ENCODE data around the gene EVL. TPM values are rescaled to one million over a fixed set of nuclear protein-coding genes. Genes with fewer than 3 reads are reported as not detected.

EVL gene
- total RNA-seq, 1 donor from 2014 or later, result 69.2 TPM

- no peak for TF ChIP-seq CTCF (conservative IDR thresholded peaks at IDR 0.05; ENCODE audit: low read depth, low read length)
- no peak overlapping the region for H3K4me3 ChIP-seq (ENCODE audit: low read depth, low read length)
- no peak for DNase-seq (ENCODE audit: low read depth)
Observed at GRCh38 chr14:100140452-100141078, 75.3 kb downstream of the EVL start.

GRCh38 chr14:100141098-100141497 is 75.9 kb downstream of the EVL start:
- no peak overlapping the region for H3K4me3 ChIP-seq (ENCODE audit: low read depth, low read length)
- no peak for DNase-seq (ENCODE audit: low read depth)
- TF ChIP-seq CTCF (conservative IDR thresholded peaks at IDR 0.05; ENCODE audit: low read depth, low read length), result no peak

GRCh38 chr14:100142073-100143040 is 77.1 kb downstream of the EVL start:
- no peak for DNase-seq (ENCODE audit: low read depth)
- no peak for TF ChIP-seq CTCF (conservative IDR thresholded peaks at IDR 0.05; ENCODE audit: low read depth, low read length)
- no peak overlapping the region for H3K4me3 ChIP-seq (ENCODE audit: low read depth, low read length)

- no peak overlapping the region for H3K4me3 ChIP-seq (ENCODE audit: low read depth, low read length)
- TF ChIP-seq CTCF (conservative IDR thresholded peaks at IDR 0.05; ENCODE audit: low read depth, low read length), result no peak
Observed at GRCh38 chr14:100143523-100143922, 78.3 kb downstream of the EVL start.

GRCh38 chr14:100143934-100144333 is 78.7 kb downstream of the EVL start:
- TF ChIP-seq CTCF (conservative IDR thresholded peaks at IDR 0.05; ENCODE audit: low read depth, low read length), result no peak
- no peak overlapping the region for H3K4me3 ChIP-seq (ENCODE audit: low read depth, low read length)
- DNase-seq (ENCODE audit: low read depth), result no peak

More at GRCh38 chr14:100143523-100143922, 78.3 kb downstream of the EVL start:
- DNase-seq (ENCODE audit: low read depth), result no peak

GRCh38 chr14:100144645-100144995 is 79.4 kb downstream of the EVL start:
- no peak for TF ChIP-seq CTCF (conservative IDR thresholded peaks at IDR 0.05; ENCODE audit: low read depth, low read length)
- H3K4me3 ChIP-seq (ENCODE audit: low read depth, low read length), result no peak overlapping the region
- no peak for DNase-seq (ENCODE audit: low read depth)
